Neural cell (in vitro differentiated cells): ENCODE measurements around the gene GRID1. TPM values are rescaled to one million over a fixed set of nuclear protein-coding genes. Genes with fewer than 3 reads are reported as not detected.

ENCODE experiments used
- H2AFZ ChIP-seq: fragments of 200-600, 300-800 bp; sonication (generic), shearing (Covaris generic); 2 replicates; pipeline ENCODE4 v1.6.0; 2014; ENCODE audit warnings: low read depth, mild to moderate bottlenecking, antibody characterized with exemption, low read length, moderate library complexity
- H3F3A ChIP-seq: fragments of 200-600 bp; shearing (Covaris generic); 2 replicates; pipeline ENCODE4 v1.6.1; 2016; ENCODE audit warnings: mild to moderate bottlenecking, moderate library complexity, mixed read lengths, antibody characterized with exemption, low read length; ENCODE audit not compliant: insufficient read depth, poor library complexity, severe bottlenecking
- H3K27ac ChIP-seq: fragments of 200-600, 300-800 bp; sonication (generic), shearing (Covaris generic); 2 replicates; pipeline ENCODE4 v1.5.1; 2014; ENCODE audit warnings: mild to moderate bottlenecking, low read length, moderate library complexity
- H3K27me3 ChIP-seq: fragments of 300-800, 200-600 bp; sonication (generic), shearing (Covaris generic); 2 replicates; pipeline ENCODE4 v1.6.0; 2014; ENCODE audit warnings: mild to moderate bottlenecking, low read depth, low read length, moderate library complexity; ENCODE audit not compliant: insufficient read depth
- H3K36me3 ChIP-seq: fragments of 300-800, 200-600 bp; sonication (generic), shearing (Covaris generic); 2 replicates; pipeline ENCODE4 v1.5.1; 2014; ENCODE audit warnings: mild to moderate bottlenecking, antibody characterized with exemption, low read length, moderate library complexity; ENCODE audit not compliant: insufficient read depth
- H3K4me2 ChIP-seq: fragments of 300-800, 200-600 bp; sonication (generic), shearing (Covaris generic); 2 replicates; pipeline ENCODE4 v1.6.0; 2014; ENCODE audit warnings: mild to moderate bottlenecking, low read length
- H3K4me3 ChIP-seq: fragments of 300-800, 200-600 bp; sonication (generic), shearing (Covaris generic); 2 replicates; pipeline ENCODE4 v1.5.1; 2014; ENCODE audit warnings: mild to moderate bottlenecking, low read length, moderate library complexity
- H3K79me2 ChIP-seq: fragments of 200-600 bp; shearing (Covaris generic); replicated peaks from 2 replicates; pipeline ENCODE4 v1.6.0; 2014; ENCODE audit warnings: mild to moderate bottlenecking, low read length, moderate library complexity; ENCODE audit not compliant: insufficient read depth
- H3K9ac ChIP-seq: fragments of 300-800, 200-600 bp; sonication (generic), shearing (Covaris generic); 2 replicates; pipeline ENCODE4 v1.6.1; 2016; ENCODE audit warnings: mild to moderate bottlenecking, low read length, mixed read lengths
- H3K9me2 ChIP-seq: fragments of 200-600 bp; shearing (Covaris generic); 2 replicates; pipeline ENCODE4 v1.6.1; 2016; ENCODE audit warnings: mild to moderate bottlenecking, low read length, mixed read lengths; ENCODE audit not compliant: insufficient read depth
- H3K9me3 ChIP-seq: fragments of 200-600, 300-800 bp; sonication (generic), shearing (Covaris generic); 2 replicates; pipeline ENCODE4 v1.6.1; 2016; ENCODE audit warnings: mild to moderate bottlenecking, mixed run types, low read length, moderate library complexity, mixed read lengths
- H4K20me1 ChIP-seq: fragments of 200-600 bp; shearing (Covaris generic); 2 replicates; pipeline ENCODE4 v1.6.1; 2016; ENCODE audit warnings: mild to moderate bottlenecking, mixed run types; ENCODE audit not compliant: insufficient read depth
- CTCF ChIP-seq: fragments of 450-650 bp; IDR thresholded peaks from 2 replicates; pipeline ENCODE4 v1.5.1; 2014; ENCODE audit warnings: antibody characterized with exemption, mild to moderate bottlenecking, moderate library complexity; ENCODE audit not compliant: poor library complexity, severe bottlenecking
- EP300 ChIP-seq: fragments of 450-650 bp; conservative IDR thresholded peaks from 2 replicates; pipeline ENCODE4 v1.6.1; 2014; ENCODE audit warnings: antibody characterized with exemption, mild to moderate bottlenecking, moderate library complexity; ENCODE audit not compliant: poor library complexity, severe bottlenecking
- EZH2 ChIP-seq: fragments of 200-600, 300-800 bp; shearing (Covaris generic), sonication (generic); IDR thresholded peaks from 2 replicates; pipeline ENCODE4 v1.6.1; 2014; ENCODE audit warnings: antibody characterized with exemption, low read length, borderline replicate concordance, mild to moderate bottlenecking; ENCODE audit not compliant: insufficient read depth, poor library complexity, severe bottlenecking
- POLR2AphosphoS5 ChIP-seq: IDR thresholded peaks from 2 replicates; pipeline ENCODE4 v1.6.1; 2012
- RAD21 ChIP-seq: fragments of 450-650 bp; conservative IDR thresholded peaks from 2 replicates; pipeline ENCODE4 v1.6.1; 2014; ENCODE audit warnings: antibody characterized with exemption, mild to moderate bottlenecking, moderate library complexity
- REST ChIP-seq: IDR thresholded peaks from 2 replicates; pipeline ENCODE4 v1.6.1; 2012; ENCODE audit warnings: borderline replicate concordance
- SMC3 ChIP-seq: fragments of 450-650 bp; conservative IDR thresholded peaks from 2 replicates; pipeline ENCODE4 v1.6.1; 2014; ENCODE audit warnings: antibody characterized with exemption, mild to moderate bottlenecking, moderate library complexity; ENCODE audit not compliant: poor library complexity
- TAF1 ChIP-seq: IDR thresholded peaks from 2 replicates; pipeline ENCODE4 v1.6.1; 2012; ENCODE audit warnings: low read depth
- polyA plus RNA-seq: library from polyadenylated mRNA; depleted of rRNA; stranded (reverse); fragments of >200 nt; gene quantifications from 2 replicates; pipeline ENCODE4 v1.2.3, GENCODE V29; 2014

The GRID1 gene
- polyA plus RNA-seq, 1 donor from 2014 or later, result 7.3 TPM

DNA sequence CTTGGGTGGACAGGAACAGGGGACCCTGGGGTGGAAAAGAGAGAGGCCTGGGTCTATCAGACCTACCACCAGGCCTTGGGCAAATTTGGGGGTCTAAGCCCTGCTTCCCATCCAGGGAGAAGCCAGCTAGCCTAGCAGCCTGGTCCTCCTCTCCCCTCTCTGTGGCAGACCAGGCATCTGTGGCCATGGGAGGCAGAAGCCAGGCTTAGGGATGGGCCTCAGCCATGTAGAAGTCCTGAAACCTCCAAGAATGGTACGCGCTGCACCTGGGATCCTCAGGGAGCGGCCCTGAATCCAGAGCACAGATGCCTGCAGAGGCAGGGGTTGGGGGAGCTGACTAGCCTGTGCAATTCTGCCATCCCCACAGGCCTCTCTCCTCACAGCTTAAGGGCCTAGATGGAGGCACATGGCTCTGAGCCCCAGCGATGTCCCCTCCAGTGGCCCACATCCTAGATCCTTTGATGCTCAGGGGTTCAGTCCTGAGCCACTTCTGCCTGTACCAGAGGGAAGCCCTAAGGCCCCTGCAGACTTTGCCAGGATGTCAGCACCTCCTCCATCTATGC is 21.2 kb downstream of the GRID1 start:
- Histone ChIP-seq H3K9ac (no peak overlapping the region), H3K27ac (no peak overlapping the region), H3K9me2 (no peaks in the 10 kb centered on the region), H3K27me3 (no peaks in the 10 kb centered on the region), H3K4me2 (no peak overlapping the region), H3F3A (no peaks in the 10 kb centered on the region), H3K36me3 (no peaks in the 10 kb centered on the region), H2AFZ (no peak overlapping the region), H3K9me3 (no peaks in the 10 kb centered on the region), H3K79me2 (no peaks in the 10 kb centered on the region), H3K4me3 (no peak overlapping the region), H4K20me1 (no peaks in the 10 kb centered on the region)
- TF ChIP-seq EP300, result no peak
- no peak for TF ChIP-seq SMC3
- no peak for TF ChIP-seq EZH2
- no peak for TF ChIP-seq RAD21

- no peak overlapping the region for H3K4me3 ChIP-seq
- no peaks in the 10 kb centered on the region for H4K20me1 ChIP-seq
- H3K4me2 ChIP-seq, result no peak overlapping the region
- TF ChIP-seq EP300 (no peak), TAF1 (no peak), EZH2 (no peak), POLR2AphosphoS5 (no peak), SMC3 (no peak), RAD21 (no peak), CTCF (no peak), REST (no peak)
- no peaks in the 10 kb centered on the region for H3F3A ChIP-seq
- H3K27ac ChIP-seq, result no peak overlapping the region
- no peaks in the 10 kb centered on the region for H3K27me3 ChIP-seq
- H3K9me2 ChIP-seq, result no peaks in the 10 kb centered on the region
- H3K79me2 ChIP-seq, result no peaks in the 10 kb centered on the region
- H3K36me3 ChIP-seq, result no peaks in the 10 kb centered on the region
- H3K9me3 ChIP-seq, result no peaks in the 10 kb centered on the region
- no peak overlapping the region for H3K9ac ChIP-seq
- no peak overlapping the region for H2AFZ ChIP-seq
Measured at GRCh38 chr10:86344714-86345161, 21.9 kb downstream of the GRID1 start.

GRCh38 chr10:86344281-86344680 is 22.3 kb downstream of the GRID1 start:
- no peaks in the 10 kb centered on the region for H3K9me2 ChIP-seq
- H3K9me3 ChIP-seq, result no peaks in the 10 kb centered on the region
- H3K79me2 ChIP-seq, result no peaks in the 10 kb centered on the region
- no peaks in the 10 kb centered on the region for H4K20me1 ChIP-seq
- no peak overlapping the region for H2AFZ ChIP-seq
- no peaks in the 10 kb centered on the region for H3F3A ChIP-seq
- no peak overlapping the region for H3K4me3 ChIP-seq
- no peaks in the 10 kb centered on the region for H3K36me3 ChIP-seq
- H3K4me2 ChIP-seq, result no peak overlapping the region
- no peak overlapping the region for H3K9ac ChIP-seq
- H3K27me3 ChIP-seq, result no peaks in the 10 kb centered on the region
- H3K27ac ChIP-seq, result no peak overlapping the region
- no peak for TF ChIP-seq SMC3
